Prostate gland (tissue), 2 donors: ENCODE results near the gene EDEM3.

ENCODE experiments used
- POLR2A ChIP-seq: fragments of 450-650 bp; IDR thresholded peaks from one replicate; pipeline ENCODE4 v1.6.1; 2016; ENCODE audit warnings: antibody characterized with exemption, mild to moderate bottlenecking
- POLR2AphosphoS5 ChIP-seq: sonication (generic); formaldehyde crosslinking; IDR thresholded peaks from one replicate; pipeline ENCODE4 v1.6.1; 2017; ENCODE audit warnings: antibody characterized with exemption
- TF ChIP-seq, protein P1 (sequence below), 4 experiments: fragments of 200-600 bp in 2 of 4; fragments of 450-650 bp in 2 of 4; sonication (generic) in 2 of 4; IDR thresholded peaks; 1 replicate in 3 of 4; 2 replicates in 1 of 4; pipeline ENCODE4 v1.5.1; 2016 to 2019; ENCODE audit warnings: antibody characterized with exemption in 4 of 4, mild to moderate bottlenecking in 2 of 4, moderate library complexity in 2 of 4

DNA sequence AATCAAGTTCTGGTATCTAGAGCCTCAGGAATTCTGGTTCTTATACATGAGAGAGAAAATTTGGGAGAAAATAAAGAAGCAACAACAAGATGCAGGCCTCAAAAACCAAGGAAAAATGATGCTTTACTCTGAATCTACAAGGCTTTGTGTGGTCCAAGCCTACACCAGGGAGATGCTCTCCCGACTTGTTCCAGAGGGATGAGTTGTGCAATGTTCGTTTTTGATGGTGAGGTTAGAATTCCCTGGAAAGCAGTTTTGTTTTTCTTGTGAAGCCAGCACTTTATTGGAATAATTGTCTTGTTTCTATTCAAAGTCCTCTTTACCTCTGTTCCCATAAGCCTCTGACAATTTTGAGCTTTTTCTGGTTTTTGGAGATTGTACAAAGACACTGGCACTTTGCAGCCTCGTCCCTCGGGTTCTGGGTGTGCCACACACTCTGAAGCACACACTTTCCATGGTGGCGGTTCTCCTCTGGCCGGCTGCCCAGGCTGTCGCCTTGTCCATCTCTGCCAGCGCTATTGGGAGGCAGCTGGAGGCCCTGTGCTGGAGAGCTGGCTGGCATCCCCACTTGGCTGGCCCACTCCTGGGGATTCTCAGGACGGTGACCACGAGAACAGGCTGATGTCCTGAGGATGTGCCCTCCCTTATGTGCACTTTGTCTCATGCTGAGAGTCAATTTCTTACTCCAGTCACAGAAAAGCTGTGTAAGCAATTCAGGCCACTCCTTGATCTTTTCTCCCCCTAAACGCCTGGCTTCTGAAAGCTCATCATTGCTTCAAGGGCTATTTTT is 70.2 kb downstream of the EDEM3 start:
- TF ChIP-seq, protein P1, sequence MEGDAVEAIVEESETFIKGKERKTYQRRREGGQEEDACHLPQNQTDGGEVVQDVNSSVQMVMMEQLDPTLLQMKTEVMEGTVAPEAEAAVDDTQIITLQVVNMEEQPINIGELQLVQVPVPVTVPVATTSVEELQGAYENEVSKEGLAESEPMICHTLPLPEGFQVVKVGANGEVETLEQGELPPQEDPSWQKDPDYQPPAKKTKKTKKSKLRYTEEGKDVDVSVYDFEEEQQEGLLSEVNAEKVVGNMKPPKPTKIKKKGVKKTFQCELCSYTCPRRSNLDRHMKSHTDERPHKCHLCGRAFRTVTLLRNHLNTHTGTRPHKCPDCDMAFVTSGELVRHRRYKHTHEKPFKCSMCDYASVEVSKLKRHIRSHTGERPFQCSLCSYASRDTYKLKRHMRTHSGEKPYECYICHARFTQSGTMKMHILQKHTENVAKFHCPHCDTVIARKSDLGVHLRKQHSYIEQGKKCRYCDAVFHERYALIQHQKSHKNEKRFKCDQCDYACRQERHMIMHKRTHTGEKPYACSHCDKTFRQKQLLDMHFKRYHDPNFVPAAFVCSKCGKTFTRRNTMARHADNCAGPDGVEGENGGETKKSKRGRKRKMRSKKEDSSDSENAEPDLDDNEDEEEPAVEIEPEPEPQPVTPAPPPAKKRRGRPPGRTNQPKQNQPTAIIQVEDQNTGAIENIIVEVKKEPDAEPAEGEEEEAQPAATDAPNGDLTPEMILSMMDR (IDR thresholded peaks at IDR 0.05) = no peak
- TF ChIP-seq POLR2AphosphoS5 (no peak), POLR2A (no peak)
